HepG2 (cell line): ENCODE data around the gene HNRNPUL2. TPM values are rescaled to one million over a fixed set of nuclear protein-coding genes. Genes with fewer than 3 reads are reported as not detected.
A peak's percentile ranks its signal among the peaks of the same experiment; 100 is the strongest.

Experiments
- ATAC-seq: fragments of 200-7000 bp; cut with Tn5 transposase; 3 replicates; pipeline ENCODE4 v1.9.1; 2020; ENCODE audit warnings: mild to moderate bottlenecking, moderate library complexity
- BruUV-seq: library from RNA; stranded (reverse); fragments of 400-500 nt; replicated peaks from 2 replicates; lab custom pipeline; 2021; lab: Mats Ljungman, UMichigan
- CTCF ChIA-PET: fragments of 300-600 bp; formaldehyde crosslinking; extraction: SDS; loops from one replicate; lab custom pipeline; 2021; ENCODE audit warnings: low total read pairs, inconsistent platforms, low intra/inter-chr PET ratio; lab: Yijun Ruan, JAX
- POLR2A ChIA-PET: fragments of 350-600 bp; sonication (Branson Sonifier 250); formaldehyde crosslinking; loops from one replicate; lab custom pipeline; 2020; ENCODE audit warnings: antibody characterized with exemption, inconsistent platforms; lab: Yijun Ruan, JAX
- DNase-seq: peaks from one replicate; pipeline ENCODE4 v3.0.0-alpha.2; 2015; ENCODE audit warnings: low spot score
- FAIRE-seq: peaks from 3 replicates; lab custom pipeline; 2011; peaks lifted over from hg19 to GRCh38; lab: Jason Lieb, UNC
- H2AFZ ChIP-seq: one replicate; pipeline ENCODE4 v1.6.1; 2011; ENCODE audit warnings: low read length, inconsistent platforms
- H3K27ac ChIP-seq: fragments of 300-600 bp; 3 replicates; pipeline ENCODE4 v1.8.0; 2011; ENCODE audit warnings: mixed run types, mild to moderate bottlenecking, mixed read lengths, low read length, inconsistent platforms; ENCODE audit not compliant: insufficient read depth; ENCODE audit errors: extremely low read length
- H3K27me3 ChIP-seq, 2 experiments: fragments of 200-600 bp in 1 of 2; 2 replicates in 1 of 2; 3 replicates in 1 of 2; pipeline versions ENCODE4 v1.6.0 to v1.8.0; 2011; ENCODE audit warnings: low read length in 2 of 2, mild to moderate bottlenecking in 2 of 2, moderate library complexity in 2 of 2, inconsistent platforms in 1 of 2; ENCODE audit not compliant: insufficient read depth in 2 of 2, control insufficient read depth in 1 of 2
- H3K36me3 ChIP-seq, 2 experiments: fragments of 200-600 bp in 1 of 2; replicated peaks in 1 of 2; 2 replicates in 1 of 2; 3 replicates in 1 of 2; pipeline versions ENCODE4 v1.5.1 to v1.8.0; 2011; ENCODE audit warnings: low read length in 2 of 2, inconsistent platforms in 1 of 2; ENCODE audit not compliant: insufficient read depth in 2 of 2, control insufficient read depth in 1 of 2
- H3K4me1 ChIP-seq: 2 replicates; pipeline ENCODE4 v1.5.1; 2012; ENCODE audit warnings: low read length, inconsistent platforms; ENCODE audit not compliant: insufficient read depth
- H3K4me2 ChIP-seq: 2 replicates; pipeline ENCODE4 v1.6.0; 2011; ENCODE audit warnings: low read depth, low read length, inconsistent platforms
- H3K4me3 ChIP-seq, 3 experiments: fragments of 200-600 bp in 1 of 3; sonication (generic), shearing (Covaris generic) in 1 of 3; replicated peaks in 1 of 3; 2 replicates each; pipeline ENCODE4 v1.5.1; 2011 to 2016; ENCODE audit warnings: low read length in 3 of 3, inconsistent platforms in 2 of 3, low read depth in 2 of 3, mild to moderate bottlenecking in 2 of 3, control low read depth in 1 of 3, mixed read lengths in 1 of 3; ENCODE audit not compliant: insufficient read depth in 1 of 3
- H3K79me2 ChIP-seq: one replicate; pipeline ENCODE4 v1.6.1; 2011; ENCODE audit warnings: low read length, inconsistent platforms; ENCODE audit not compliant: insufficient read depth
- H3K9ac ChIP-seq: 2 replicates; pipeline ENCODE4 v1.6.0; 2011; ENCODE audit warnings: mild to moderate bottlenecking, low read depth, low read length, inconsistent platforms; ENCODE audit not compliant: insufficient read depth
- H3K9me3 ChIP-seq: 2 replicates; pipeline ENCODE4 v1.5.1; 2012; ENCODE audit warnings: mild to moderate bottlenecking, low read length
- H4K20me1 ChIP-seq: 2 replicates; pipeline ENCODE4 v1.6.0; 2011; ENCODE audit warnings: inconsistent platforms, mild to moderate bottlenecking, low read length, moderate library complexity; ENCODE audit not compliant: insufficient read depth
- FOXA1 ChIP-seq, 2 experiments: fragments of 450-650 bp in 1 of 2; sonication (generic) in 1 of 2; formaldehyde crosslinking in 1 of 2; IDR thresholded peaks; 2 replicates each; pipeline versions ENCODE4 v1.4.0 to v1.6.1; 2016 to 2020; ENCODE audit warnings: missing genetic modification reagents in 1 of 2
- HDAC2 ChIP-seq: sonication (generic); formaldehyde crosslinking; IDR thresholded peaks from 2 replicates; pipeline ENCODE4 v1.4.0; 2020; ENCODE audit warnings: missing genetic modification reagents
- PAWR ChIP-seq: sonication (generic); formaldehyde crosslinking; IDR thresholded peaks from 2 replicates; pipeline ENCODE4 v1.4.0; 2020; ENCODE audit warnings: missing genetic modification reagents, mild to moderate bottlenecking, borderline replicate concordance
- POLR2AphosphoS5 ChIP-seq: IDR thresholded peaks from 2 replicates; pipeline ENCODE4 v1.6.1; 2012; ENCODE audit warnings: low read depth, low read length
- RFX3 ChIP-seq: IDR thresholded peaks from 2 replicates; pipeline ENCODE4 v1.6.1; 2016; ENCODE audit warnings: missing biosample characterization, missing genetic modification reagents
- ZEB1 ChIP-seq: IDR thresholded peaks from 2 replicates; pipeline ENCODE4 v1.6.1; 2012; ENCODE audit warnings: mild to moderate bottlenecking, low read depth, inconsistent platforms; ENCODE audit not compliant: insufficient replicate concordance
- ZNF136 ChIP-seq: sonication (generic); formaldehyde crosslinking; IDR thresholded peaks from 2 replicates; pipeline ENCODE4 v1.8.1; 2022; ENCODE audit warnings: low read depth, mild to moderate bottlenecking, moderate library complexity, missing genetic modification reagents
- ZNF143 ChIP-seq: sonication (generic); formaldehyde crosslinking; IDR thresholded peaks from 2 replicates; pipeline ENCODE4 v1.4.0; 2020; ENCODE audit warnings: missing genetic modification reagents
- ZNF331 ChIP-seq: sonication (generic); formaldehyde crosslinking; IDR thresholded peaks from 2 replicates; pipeline ENCODE4 v1.4.0; 2020; ENCODE audit warnings: missing genetic modification reagents
- ZNF609 ChIP-seq: sonication (generic); formaldehyde crosslinking; IDR thresholded peaks from 2 replicates; pipeline ENCODE4 v1.4.0; 2020; ENCODE audit warnings: mild to moderate bottlenecking, missing genetic modification reagents, borderline replicate concordance
- WGBS: methylation state at CpG from one replicate; pipeline ENCODE4 v1.1.6; 2017; ENCODE audit warnings: low lambda C conversion rate; 5-methylcytosine and 5-hydroxymethylcytosine counted together
- in situ Hi-C: cut with HindIII; loops from 2 replicates; pipeline ENCODE4 v1.10.0; 2017; ENCODE audit warnings: low pct_unique_long_range_greater_than_20kb; ENCODE audit not compliant: extremely low pct_ligation_motif_present
- intact Hi-C: fragments of 100-400 bp; cut with micrococcal nuclease; formaldehyde crosslinking; loops from one replicate; pipeline ENCODE4 v1.10.0; 2022; ENCODE audit not compliant: unreplicated experiment
- polyA plus RNA-seq, 8 experiments: library from polyadenylated mRNA; depleted of rRNA in 3 of 8; stranded (reverse) in 7 of 8; unstranded in 1 of 8; fragments of >200 nt; fragmentation: Illumina TruSeq in 4 of 8; extraction: Trizol in 4 of 8; gene quantifications; 2 replicates each; pipeline versions ENCODE4 v1.2.1 to v1.2.3, GENCODE V29; 2011 to 2016; ENCODE audit warnings: low read depth in 4 of 8, missing spikeins in 1 of 8, mixed read lengths in 1 of 8; ENCODE audit not compliant: insufficient read depth in 1 of 8
- total RNA-seq, 5 experiments: library from RNA; depleted of rRNA; stranded (reverse); fragments of >200 nt; fragmentation: Illumina TruSeq; extraction: Trizol; gene quantifications; 2 replicates each; pipeline ENCODE4 v1.2.3, GENCODE V29; 2016; ENCODE audit warnings: low read depth in 1 of 5

The HNRNPUL2 gene
- total and polyA plus RNA-seq, 2 of the 13 experiments (the other 11 are each of a cell fraction or from before 2014, with no cell fraction given), result 8.4 to 9.6 TPM

DNA sequence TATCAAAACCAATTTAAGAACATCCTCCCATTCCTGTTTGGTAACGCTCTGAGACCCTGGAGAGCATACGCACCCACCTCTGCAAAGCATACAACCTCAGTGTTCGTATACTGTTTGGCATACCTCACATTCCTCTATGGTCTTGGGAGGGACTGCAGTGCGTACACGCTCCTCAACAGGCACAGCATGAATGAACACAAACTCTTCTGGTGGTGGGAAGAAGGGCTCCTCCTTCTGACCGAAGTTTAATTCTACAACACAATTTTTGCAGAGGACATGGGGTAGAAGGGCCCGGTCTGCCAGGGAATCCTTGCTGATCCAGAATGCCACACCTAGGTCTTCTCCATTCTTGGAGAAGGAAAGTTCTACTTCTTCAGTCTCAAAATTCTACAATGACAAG lies 5.3 kb downstream of the HNRNPUL2 start (continued):
- TF ChIP-seq ZNF609 (CRISPR knock-in tag), result no peak
- no peak for TF ChIP-seq FOXA1 (IDR thresholded peaks at IDR 0.05)
- TF ChIP-seq FOXA1 (CRISPR knock-in tag; IDR thresholded peaks at IDR 0.05), result peak; percentile 45; the same call in 1 of the 2 replicates
- peak; percentile 53 for TF ChIP-seq HDAC2 (CRISPR knock-in tag)
- no peak for TF ChIP-seq ZNF136
- TF ChIP-seq ZNF331, result 0 out of 2 replicates have a peak, but pooled peaks have one; percentile 39

DNA sequence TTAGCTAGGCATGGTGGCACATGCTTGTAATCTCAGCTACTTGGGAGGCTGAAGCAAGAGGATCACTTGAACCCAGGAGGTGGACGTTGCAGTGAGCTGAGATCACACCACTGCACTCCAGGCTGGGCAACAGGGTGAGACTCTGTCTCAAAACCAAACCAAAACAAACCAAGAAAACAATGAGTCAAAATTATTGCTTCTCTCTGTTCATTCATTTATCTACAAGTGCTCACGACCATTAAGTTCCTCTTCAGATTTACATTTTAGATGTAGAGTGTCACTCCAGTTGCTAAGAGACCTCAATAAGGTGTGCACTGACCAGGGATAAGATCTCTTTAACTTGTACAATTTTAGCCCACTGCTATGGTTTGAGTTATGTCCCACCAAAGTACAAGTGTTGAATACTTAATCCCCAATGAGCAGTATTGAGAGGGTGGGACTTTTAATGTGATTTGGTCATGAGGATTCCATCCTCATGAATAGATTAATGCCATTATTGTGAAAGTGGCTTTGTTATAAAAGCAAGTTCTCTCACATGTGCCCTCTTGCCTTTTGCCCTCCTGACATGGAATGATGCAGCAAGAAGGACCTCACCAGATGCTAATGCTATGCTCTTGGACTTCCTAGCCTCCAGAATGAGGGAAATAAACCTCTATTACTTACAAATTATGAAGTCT lies 7.8 kb downstream of the HNRNPUL2 start:
- Histone ChIP-seq H3K4me3 (no peak overlapping the region), H3K9ac (no peak overlapping the region), H4K20me1 (peaks cover 8% of the 10 kb centered on the region), H3K27ac (no peak overlapping the region), H3K27me3 (no peaks in the 10 kb centered on the region), H3K4me1 (peaks cover 31% of the 10 kb centered on the region), H3K36me3 (peaks cover 29 to 94% of the 10 kb centered on the region in 2 experiments), H2AFZ (no peak overlapping the region), H3K79me2 (peaks cover 46% of the 10 kb centered on the region), H3K9me3 (no peaks in the 10 kb centered on the region), H3K4me2 (no peak overlapping the region)
- DNase-seq (no peak), FAIRE-seq (no peak), ATAC-seq (no peak)
- in situ Hi-C loops (no loop called here), intact Hi-C loops (no loop called here)
- BruUV-seq, result no TSS peak
- ChIA-PET CTCF (no interaction called here), POLR2A (interaction anchor here (1.3 kb wide), 1 partner anchor 136 kb away, joined by 3 read pairs; no protein-coding TSS in a partner anchor)
- WGBS, result 100% methylated on average over 2 of the region's 2 CpGs
- TF ChIP-seq POLR2AphosphoS5 (no peak), ZEB1 (no peak), ZNF143 (CRISPR knock-in tag) (no peak), RFX3 (CRISPR knock-in tag) (no peak), PAWR (CRISPR knock-in tag) (no peak)
